NB4 (cell line): ENCODE results near the gene NME3.

Experiments used
- DNase-seq: peaks from one replicate; pipeline ENCODE4 v3.0.0; 2010; ENCODE audit warnings: low read depth
- H3K4me3 ChIP-seq: one replicate; pipeline ENCODE4 v1.5.1; 2011; ENCODE audit warnings: mild to moderate bottlenecking, low read depth, low read length, moderate library complexity
- MYC ChIP-seq: IDR thresholded peaks from 2 replicates; pipeline ENCODE4 v1.6.1; 2011; ENCODE audit warnings: low read depth, low read length
- POLR2A ChIP-seq: IDR thresholded peaks from 2 replicates; pipeline ENCODE4 v1.6.1; 2011; ENCODE audit warnings: mild to moderate bottlenecking; ENCODE audit not compliant: insufficient read length; ENCODE audit errors: extremely low read depth
- TF ChIP-seq, protein P1 (sequence below): IDR thresholded peaks from 2 replicates; pipeline ENCODE4 v1.6.1; 2011; ENCODE audit warnings: low read depth, low read length
- TF ChIP-seq, protein P2 (sequence below): IDR thresholded peaks from one replicate; pipeline ENCODE4 v1.5.1; 2012; ENCODE audit warnings: low read depth, low read length

NME3 gene

DNA sequence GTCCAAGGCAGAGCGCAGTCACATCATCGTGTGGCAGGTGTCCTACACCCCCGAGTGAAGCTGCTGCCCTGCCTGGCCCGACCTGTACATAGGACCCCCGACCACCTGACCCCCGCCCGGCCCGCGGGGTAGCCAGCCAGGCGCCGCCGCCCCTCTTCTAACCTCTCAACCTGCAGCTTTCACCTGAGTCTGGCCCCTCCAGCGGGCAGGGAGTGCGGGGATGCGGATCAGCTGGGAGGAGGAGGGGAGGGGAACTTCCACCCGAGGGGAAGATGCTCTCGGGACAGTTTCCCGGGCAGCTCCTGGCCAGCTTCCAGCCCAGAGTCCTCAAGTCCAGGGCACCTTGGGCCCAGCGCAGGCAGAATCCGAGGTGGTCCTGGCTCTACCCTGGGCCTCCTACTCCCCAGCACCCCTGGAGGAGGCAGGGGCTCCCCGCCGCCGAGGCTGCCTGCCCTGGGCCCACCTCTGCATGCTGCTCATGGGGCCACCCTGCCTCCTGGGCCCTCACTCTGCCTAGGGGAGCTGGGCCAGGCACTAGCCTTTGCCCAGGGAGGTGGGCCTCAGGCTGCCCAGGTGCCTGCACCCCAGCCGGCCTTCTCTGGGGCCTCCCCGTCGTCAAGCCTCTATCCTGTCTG, 2.5 kb downstream of the NME3 start:
- TF ChIP-seq MYC (no peak), POLR2A (no peak)
- TF ChIP-seq, protein P1, sequence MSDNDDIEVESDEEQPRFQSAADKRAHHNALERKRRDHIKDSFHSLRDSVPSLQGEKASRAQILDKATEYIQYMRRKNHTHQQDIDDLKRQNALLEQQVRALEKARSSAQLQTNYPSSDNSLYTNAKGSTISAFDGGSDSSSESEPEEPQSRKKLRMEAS: no peak
- TF ChIP-seq, protein P2, sequence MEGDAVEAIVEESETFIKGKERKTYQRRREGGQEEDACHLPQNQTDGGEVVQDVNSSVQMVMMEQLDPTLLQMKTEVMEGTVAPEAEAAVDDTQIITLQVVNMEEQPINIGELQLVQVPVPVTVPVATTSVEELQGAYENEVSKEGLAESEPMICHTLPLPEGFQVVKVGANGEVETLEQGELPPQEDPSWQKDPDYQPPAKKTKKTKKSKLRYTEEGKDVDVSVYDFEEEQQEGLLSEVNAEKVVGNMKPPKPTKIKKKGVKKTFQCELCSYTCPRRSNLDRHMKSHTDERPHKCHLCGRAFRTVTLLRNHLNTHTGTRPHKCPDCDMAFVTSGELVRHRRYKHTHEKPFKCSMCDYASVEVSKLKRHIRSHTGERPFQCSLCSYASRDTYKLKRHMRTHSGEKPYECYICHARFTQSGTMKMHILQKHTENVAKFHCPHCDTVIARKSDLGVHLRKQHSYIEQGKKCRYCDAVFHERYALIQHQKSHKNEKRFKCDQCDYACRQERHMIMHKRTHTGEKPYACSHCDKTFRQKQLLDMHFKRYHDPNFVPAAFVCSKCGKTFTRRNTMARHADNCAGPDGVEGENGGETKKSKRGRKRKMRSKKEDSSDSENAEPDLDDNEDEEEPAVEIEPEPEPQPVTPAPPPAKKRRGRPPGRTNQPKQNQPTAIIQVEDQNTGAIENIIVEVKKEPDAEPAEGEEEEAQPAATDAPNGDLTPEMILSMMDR: no peak
- no peak for DNase-seq
- no peak overlapping the region for H3K4me3 ChIP-seq

DNA sequence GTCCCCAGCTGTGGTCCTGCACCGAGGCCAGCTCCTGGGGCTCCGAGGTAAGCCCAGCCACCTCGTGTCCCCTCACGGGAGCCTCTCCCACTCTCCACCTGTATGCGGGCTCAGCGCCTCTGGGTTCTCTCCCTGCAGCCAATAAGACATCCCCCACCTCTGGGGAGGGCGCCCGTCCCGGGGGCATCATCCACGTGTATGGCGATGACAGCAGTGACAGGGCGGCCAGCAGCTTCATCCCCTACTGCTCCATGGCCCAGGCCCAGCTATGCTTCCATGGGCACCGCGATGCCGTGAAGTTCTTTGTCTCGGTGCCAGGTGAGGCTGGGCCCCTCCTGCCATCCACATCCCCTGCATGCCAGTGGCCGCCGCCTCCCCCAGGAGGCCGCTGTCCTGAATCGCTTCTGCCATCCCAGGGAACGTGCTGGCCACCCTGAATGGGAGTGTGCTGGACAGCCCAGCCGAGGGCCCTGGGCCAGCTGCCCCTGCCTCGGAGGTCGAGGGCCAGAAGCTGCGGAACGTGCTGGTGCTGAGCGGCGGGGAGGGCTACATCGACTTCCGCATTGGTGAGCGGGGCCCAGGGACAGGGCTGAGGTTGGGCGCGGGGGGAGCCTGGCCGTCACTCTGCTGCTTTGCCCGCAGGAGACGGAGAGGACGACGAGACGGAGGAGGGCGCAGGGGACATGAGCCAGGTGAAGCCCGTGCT, 3.1 kb downstream of the NME3 start:
- no peak for DNase-seq
- H3K4me3 ChIP-seq: no peak overlapping the region
- TF ChIP-seq POLR2A: no peak
- TF ChIP-seq, protein P1: no peak
- no peak for TF ChIP-seq MYC
- TF ChIP-seq, protein P2: no peak

DNA sequence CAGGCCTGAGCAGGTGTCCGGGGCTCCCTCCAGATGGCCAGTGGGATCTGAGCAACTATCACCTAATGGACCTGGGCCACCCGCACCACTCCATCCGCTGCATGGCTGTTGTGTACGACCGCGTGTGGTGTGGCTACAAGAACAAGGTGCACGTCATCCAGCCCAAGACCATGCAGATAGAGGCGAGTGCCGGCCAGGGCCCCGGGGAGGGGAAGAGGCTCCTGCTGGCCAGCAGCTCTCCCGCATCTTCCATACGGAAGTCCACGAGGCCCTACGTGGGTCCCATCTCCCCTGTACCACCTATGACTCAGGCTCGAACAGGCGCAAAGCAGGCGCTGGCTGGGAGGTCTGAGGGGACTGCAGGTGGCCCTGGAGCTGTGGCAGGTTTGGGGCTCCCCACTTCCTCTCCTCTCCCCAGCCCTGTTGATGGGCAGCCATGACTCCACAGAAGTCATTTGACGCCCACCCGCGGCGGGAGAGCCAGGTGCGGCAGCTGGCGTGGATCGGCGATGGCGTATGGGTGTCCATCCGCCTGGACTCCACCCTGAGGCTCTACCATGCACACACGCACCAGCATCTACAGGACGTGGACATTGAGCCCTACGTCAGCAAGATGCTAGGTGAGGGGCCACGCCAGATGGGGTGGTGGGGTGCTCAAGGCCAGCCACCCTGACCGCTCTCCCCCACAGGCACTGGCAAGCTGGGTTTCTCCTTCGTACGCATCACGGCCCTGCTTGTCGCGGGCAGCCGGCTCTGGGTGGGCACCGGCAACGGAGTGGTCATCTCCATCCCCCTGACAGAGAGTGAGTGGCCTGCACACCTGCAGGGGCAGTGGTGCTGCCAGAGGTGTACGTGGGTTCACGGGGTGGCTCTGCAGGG, 4.0 kb downstream of the NME3 start:
- no peak overlapping the region for H3K4me3 ChIP-seq
- TF ChIP-seq POLR2A: no peak
- TF ChIP-seq, protein P1: no peak
- TF ChIP-seq MYC: no peak
- TF ChIP-seq, protein P2: no peak

DNA sequence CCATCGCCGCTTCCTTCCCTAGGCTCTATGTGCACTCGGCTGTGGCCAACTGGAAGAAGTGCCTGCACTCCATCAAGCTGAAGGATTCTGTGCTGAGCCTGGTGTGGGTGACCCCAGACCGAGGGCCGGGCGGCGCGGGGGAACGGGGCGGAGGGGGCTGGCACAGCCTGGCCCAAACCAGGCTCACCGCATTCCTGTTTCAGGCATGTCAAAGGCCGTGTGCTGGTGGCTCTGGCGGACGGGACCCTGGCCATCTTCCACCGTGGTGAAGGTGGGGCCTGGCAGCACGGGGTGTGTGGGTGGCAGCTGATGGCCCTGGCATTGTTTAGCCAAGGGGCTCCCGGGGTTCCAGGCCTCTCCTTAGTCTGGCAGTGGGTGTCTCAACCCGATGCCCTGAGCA, 4.6 kb downstream of the NME3 start:
- DNase-seq: no peak
- no peak overlapping the region for H3K4me3 ChIP-seq
- TF ChIP-seq, protein P2: no peak
- TF ChIP-seq, protein P1: no peak
- TF ChIP-seq POLR2A (no peak), MYC (no peak)

More for the DNA sequence above, 4.0 kb downstream of the NME3 start:
- DNase-seq: no peak

DNA sequence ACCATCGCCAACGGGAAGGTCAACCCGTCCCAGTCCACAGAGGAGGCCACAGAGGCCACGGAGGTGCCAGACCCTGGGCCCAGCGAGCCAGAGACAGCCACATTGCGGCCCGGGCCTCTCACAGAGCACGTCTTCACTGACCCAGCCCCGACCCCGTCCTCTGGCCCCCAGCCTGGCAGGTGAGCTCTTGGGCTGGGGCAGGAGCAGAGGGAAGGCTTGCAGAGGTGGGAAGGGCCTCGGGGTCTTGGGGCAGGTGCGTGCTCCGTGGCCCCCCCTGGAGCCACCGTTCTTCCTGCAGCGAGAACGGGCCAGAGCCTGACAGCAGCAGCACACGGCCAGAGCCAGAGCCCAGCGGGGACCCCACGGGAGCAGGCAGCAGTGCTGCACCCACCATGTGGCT, 5.1 kb downstream of the NME3 start:
- TF ChIP-seq, protein P1: no peak
- TF ChIP-seq, protein P2: no peak
- TF ChIP-seq POLR2A (no peak), MYC (no peak)
- DNase-seq: no peak
- no peak overlapping the region for H3K4me3 ChIP-seq
